ENCODE measurements around the gene PRRG1. TPM values are rescaled to one million over a fixed set of nuclear protein-coding genes. Genes with fewer than 3 reads are reported as not detected.

Gene PRRG1
- polyA plus RNA-seq, 2 donors: 1.8 to 1.9 TPM

GRCh38 chrX:37370499-37371141 lies 21.5 kb downstream of the PRRG1 start:
- Histone ChIP-seq H3K4me1 (ENCODE audit: control insufficient read depth in 2 of 2, insufficient read depth in 2 of 2, low read length in 1 of 2) (no peaks in the 10 kb centered on the region), H3K36me3 (ENCODE audit: control insufficient read depth in 2 of 2, insufficient read depth in 2 of 2, low read length in 1 of 2) (no peaks in the 10 kb centered on the region), H3K27ac (ENCODE audit: low read depth in 2 of 2, low read length in 1 of 2) (no peak overlapping the region), H3K27me3 (ENCODE audit: control insufficient read depth in 1 of 2, insufficient read depth in 2 of 2, low read length in 2 of 2) (no peaks in the 10 kb centered on the region), H3K9me3 (ENCODE audit: control insufficient read depth in 2 of 2, insufficient read depth in 1 of 2, low read depth in 1 of 2, low read length in 1 of 2) (no peaks in the 10 kb centered on the region), H3K4me3 (ENCODE audit: low read depth in 1 of 2, low read length in 2 of 2) (no peak overlapping the region)
- 76 to 91% methylated on average over 4 of the region's 4 CpGs for WGBS, 2 donors

GRCh38 chrX:37371578-37371991 lies 22.4 kb downstream of the PRRG1 start:
- H3K36me3 ChIP-seq (ENCODE audit: control insufficient read depth in 2 of 2, insufficient read depth in 2 of 2, low read length in 1 of 2): no peaks in the 10 kb centered on the region
- no peak overlapping the region for H3K4me3 ChIP-seq (ENCODE audit: low read depth in 1 of 2, low read length in 2 of 2)
- H3K27ac ChIP-seq (ENCODE audit: low read depth in 2 of 2, low read length in 1 of 2): no peak overlapping the region
- no peaks in the 10 kb centered on the region for H3K27me3 ChIP-seq (ENCODE audit: control insufficient read depth in 1 of 2, insufficient read depth in 2 of 2, low read length in 2 of 2)
- 83 to 89% methylated on average over 8 of the region's 8 CpGs for WGBS, 2 donors
- no peaks in the 10 kb centered on the region for H3K9me3 ChIP-seq (ENCODE audit: control insufficient read depth in 2 of 2, insufficient read depth in 1 of 2, low read depth in 1 of 2, low read length in 1 of 2)
- no peaks in the 10 kb centered on the region for H3K4me1 ChIP-seq (ENCODE audit: control insufficient read depth in 2 of 2, insufficient read depth in 2 of 2, low read length in 1 of 2)

- H3K4me3 ChIP-seq (ENCODE audit: low read depth in 1 of 2, low read length in 2 of 2): no peak overlapping the region
- H3K4me1 ChIP-seq (ENCODE audit: control insufficient read depth in 2 of 2, insufficient read depth in 2 of 2, low read length in 1 of 2): no peaks in the 10 kb centered on the region
- H3K27me3 ChIP-seq (ENCODE audit: control insufficient read depth in 1 of 2, insufficient read depth in 2 of 2, low read length in 2 of 2): no peaks in the 10 kb centered on the region
- whole genome bisulfite sequencing, 2 donors: 15 to 24% methylated on average over 2 of the region's 2 CpGs
- H3K27ac ChIP-seq (ENCODE audit: low read depth in 2 of 2, low read length in 1 of 2): no peak overlapping the region
- no peaks in the 10 kb centered on the region for H3K9me3 ChIP-seq (ENCODE audit: control insufficient read depth in 2 of 2, insufficient read depth in 1 of 2, low read depth in 1 of 2, low read length in 1 of 2)
- H3K36me3 ChIP-seq (ENCODE audit: control insufficient read depth in 2 of 2, insufficient read depth in 2 of 2, low read length in 1 of 2): no peaks in the 10 kb centered on the region
Measured at GRCh38 chrX:37378404-37378803, 29.2 kb downstream of the PRRG1 start.

GRCh38 chrX:37378830-37379229 lies 29.7 kb downstream of the PRRG1 start:
- no peak overlapping the region for H3K4me3 ChIP-seq (ENCODE audit: low read depth in 1 of 2, low read length in 2 of 2)
- no peaks in the 10 kb centered on the region for H3K4me1 ChIP-seq (ENCODE audit: control insufficient read depth in 2 of 2, insufficient read depth in 2 of 2, low read length in 1 of 2)
- H3K9me3 ChIP-seq (ENCODE audit: control insufficient read depth in 2 of 2, insufficient read depth in 1 of 2, low read depth in 1 of 2, low read length in 1 of 2): no peaks in the 10 kb centered on the region
- no peaks in the 10 kb centered on the region for H3K27me3 ChIP-seq (ENCODE audit: control insufficient read depth in 1 of 2, insufficient read depth in 2 of 2, low read length in 2 of 2)
- no peaks in the 10 kb centered on the region for H3K36me3 ChIP-seq (ENCODE audit: control insufficient read depth in 2 of 2, insufficient read depth in 2 of 2, low read length in 1 of 2)
- H3K27ac ChIP-seq (ENCODE audit: low read depth in 2 of 2, low read length in 1 of 2): no peak overlapping the region
- 94 to 100% methylated on average over 1 of the region's 1 CpG for WGBS, 2 donors

GRCh38 chrX:37380256-37380655 lies 31.1 kb downstream of the PRRG1 start:
- Histone ChIP-seq H3K4me1 (ENCODE audit: control insufficient read depth in 2 of 2, insufficient read depth in 2 of 2, low read length in 1 of 2) (no peaks in the 10 kb centered on the region), H3K27ac (ENCODE audit: low read depth in 2 of 2, low read length in 1 of 2) (no peak overlapping the region), H3K4me3 (ENCODE audit: low read depth in 1 of 2, low read length in 2 of 2) (no peak overlapping the region), H3K9me3 (ENCODE audit: control insufficient read depth in 2 of 2, insufficient read depth in 1 of 2, low read depth in 1 of 2, low read length in 1 of 2) (no peaks in the 10 kb centered on the region), H3K27me3 (ENCODE audit: control insufficient read depth in 1 of 2, insufficient read depth in 2 of 2, low read length in 2 of 2) (no peaks in the 10 kb centered on the region), H3K36me3 (ENCODE audit: control insufficient read depth in 2 of 2, insufficient read depth in 2 of 2, low read length in 1 of 2) (no peaks in the 10 kb centered on the region)

- Histone ChIP-seq H3K27ac (ENCODE audit: low read depth in 2 of 2, low read length in 1 of 2) (no peak overlapping the region), H3K9me3 (ENCODE audit: control insufficient read depth in 2 of 2, insufficient read depth in 1 of 2, low read depth in 1 of 2, low read length in 1 of 2) (no peaks in the 10 kb centered on the region), H3K36me3 (ENCODE audit: control insufficient read depth in 2 of 2, insufficient read depth in 2 of 2, low read length in 1 of 2) (no peaks in the 10 kb centered on the region), H3K4me1 (ENCODE audit: control insufficient read depth in 2 of 2, insufficient read depth in 2 of 2, low read length in 1 of 2) (no peaks in the 10 kb centered on the region), H3K4me3 (ENCODE audit: low read depth in 1 of 2, low read length in 2 of 2) (no peak overlapping the region), H3K27me3 (ENCODE audit: control insufficient read depth in 1 of 2, insufficient read depth in 2 of 2, low read length in 2 of 2) (no peaks in the 10 kb centered on the region)
- 70 to 77% methylated on average over 2 of the region's 2 CpGs for WGBS, 2 donors
Measured at GRCh38 chrX:37380924-37381323, 31.8 kb downstream of the PRRG1 start.

GRCh38 chrX:37383313-37383712 lies 34.1 kb downstream of the PRRG1 start:
- no peak overlapping the region for H3K27ac ChIP-seq (ENCODE audit: low read depth in 2 of 2, low read length in 1 of 2)
- no peaks in the 10 kb centered on the region for H3K36me3 ChIP-seq (ENCODE audit: control insufficient read depth in 2 of 2, insufficient read depth in 2 of 2, low read length in 1 of 2)
- no peaks in the 10 kb centered on the region for H3K4me1 ChIP-seq (ENCODE audit: control insufficient read depth in 2 of 2, insufficient read depth in 2 of 2, low read length in 1 of 2)
- H3K4me3 ChIP-seq (ENCODE audit: low read depth in 1 of 2, low read length in 2 of 2): no peak overlapping the region
- no peaks in the 10 kb centered on the region for H3K27me3 ChIP-seq (ENCODE audit: control insufficient read depth in 1 of 2, insufficient read depth in 2 of 2, low read length in 2 of 2)
- peaks cover 0 to 2% of the 10 kb centered on the region in 2 donors for H3K9me3 ChIP-seq (ENCODE audit: control insufficient read depth in 2 of 2, insufficient read depth in 1 of 2, low read depth in 1 of 2, low read length in 1 of 2)

- 92 to 97% methylated on average over 4 of the region's 4 CpGs for WGBS, 2 donors
- Histone ChIP-seq H3K27ac (ENCODE audit: low read depth in 2 of 2, low read length in 1 of 2) (no peak overlapping the region), H3K4me1 (ENCODE audit: control insufficient read depth in 2 of 2, insufficient read depth in 2 of 2, low read length in 1 of 2) (no peaks in the 10 kb centered on the region), H3K4me3 (ENCODE audit: low read depth in 1 of 2, low read length in 2 of 2) (no peak overlapping the region), H3K36me3 (ENCODE audit: control insufficient read depth in 2 of 2, insufficient read depth in 2 of 2, low read length in 1 of 2) (no peaks in the 10 kb centered on the region), H3K9me3 (ENCODE audit: control insufficient read depth in 2 of 2, insufficient read depth in 1 of 2, low read depth in 1 of 2, low read length in 1 of 2) (peaks cover 0 to 2% of the 10 kb centered on the region in 2 donors), H3K27me3 (ENCODE audit: control insufficient read depth in 1 of 2, insufficient read depth in 2 of 2, low read length in 2 of 2) (no peaks in the 10 kb centered on the region)
Measured at GRCh38 chrX:37388413-37388812, 39.2 kb downstream of the PRRG1 start.

GRCh38 chrX:37405956-37406355 lies 56.8 kb downstream of the PRRG1 start:
- Histone ChIP-seq H3K9me3 (ENCODE audit: control insufficient read depth in 2 of 2, insufficient read depth in 1 of 2, low read depth in 1 of 2, low read length in 1 of 2) (no peaks in the 10 kb centered on the region), H3K4me3 (ENCODE audit: low read depth in 1 of 2, low read length in 2 of 2) (no peak overlapping the region), H3K27ac (ENCODE audit: low read depth in 2 of 2, low read length in 1 of 2) (no peak overlapping the region), H3K36me3 (ENCODE audit: control insufficient read depth in 2 of 2, insufficient read depth in 2 of 2, low read length in 1 of 2) (peaks cover 0 to 2% of the 10 kb centered on the region in 2 donors), H3K4me1 (ENCODE audit: control insufficient read depth in 2 of 2, insufficient read depth in 2 of 2, low read length in 1 of 2) (no peaks in the 10 kb centered on the region), H3K27me3 (ENCODE audit: control insufficient read depth in 1 of 2, insufficient read depth in 2 of 2, low read length in 2 of 2) (no peaks in the 10 kb centered on the region)
- 47 to 77% methylated on average over 1 of the region's 1 CpG for WGBS, 2 donors

- H3K4me3 ChIP-seq (ENCODE audit: low read depth in 1 of 2, low read length in 2 of 2): no peak overlapping the region
- H3K27ac ChIP-seq (ENCODE audit: low read depth in 2 of 2, low read length in 1 of 2): no peak overlapping the region
- WGBS, 2 donors: 83 to 94% methylated on average over 4 of the region's 4 CpGs
- H3K4me1 ChIP-seq (ENCODE audit: control insufficient read depth in 2 of 2, insufficient read depth in 2 of 2, low read length in 1 of 2): no peaks in the 10 kb centered on the region
- H3K27me3 ChIP-seq (ENCODE audit: control insufficient read depth in 1 of 2, insufficient read depth in 2 of 2, low read length in 2 of 2): no peaks in the 10 kb centered on the region
- H3K36me3 ChIP-seq (ENCODE audit: control insufficient read depth in 2 of 2, insufficient read depth in 2 of 2, low read length in 1 of 2): peaks cover 0 to 2% of the 10 kb centered on the region in 2 donors
- no peaks in the 10 kb centered on the region for H3K9me3 ChIP-seq (ENCODE audit: control insufficient read depth in 2 of 2, insufficient read depth in 1 of 2, low read depth in 1 of 2, low read length in 1 of 2)
Measured at GRCh38 chrX:37407736-37408135, 58.6 kb downstream of the PRRG1 start.
